ENCODE measurements around the gene SOX9. TPM values are rescaled to one million over a fixed set of nuclear protein-coding genes. Genes with fewer than 3 reads are reported as not detected.

Gene SOX9
- total RNA-seq (10 to 100 TPM; 10.5 to 23.5 (median 20.6) TPM), polyA plus RNA-seq (12.5 TPM)
- long read RNA-seq, donor 1, transcript SOX9-201 (3 exons, 3,935 nt), result major isoform, 11 of 20 reads
- long read RNA-seq, donor 1, partial matches to known transcripts, result 0 of 20 reads
- long read RNA-seq, donor 1, other reads (novel, unspliced or antisense), result 9 of 20 reads
- long read RNA-seq, donor 2, transcript SOX9-201 (3 exons, 3,935 nt), result major isoform, 5 of 8 reads
- long read RNA-seq, donor 2, partial matches to known transcripts, result 1 of 8 reads
- long read RNA-seq, donor 2, other reads (novel, unspliced or antisense), result 2 of 8 reads
- long read RNA-seq, donor 3, partial matches to known transcripts, result 20 of 20 reads
- long read RNA-seq, donor 3, other reads (novel, unspliced or antisense), result 0 of 20 reads
- long read RNA-seq, donor 4, partial matches to known transcripts, result 4 of 5 reads
- long read RNA-seq, donor 4, other reads (novel, unspliced or antisense), result 0 of 5 reads

GRCh38 chr17:72120642-72121163 is at the start of gene SOX9:
Gene SOX9, plus strand, starts transcription at chr17:72121020. Its CDS starts 372 bp downstream, at chr17:72121392.
- H3K27me3 ChIP-seq (ENCODE audit: control insufficient read depth, insufficient read depth), result no peaks in the 10 kb centered on the region

GRCh38 chr17:72071330-72071729 is 49.5 kb upstream of the SOX9 start:
- Histone ChIP-seq H3K4me1 (ENCODE audit: control insufficient read depth, insufficient read depth, low read length) (no peaks in the 10 kb centered on the region), H3K27me3 (ENCODE audit: control insufficient read depth, insufficient read depth) (no peaks in the 10 kb centered on the region), H3K27ac (ENCODE audit: low read length) (no peak overlapping the region), H3K4me3 (ENCODE audit: low read length) (no peak overlapping the region), H3K9me3 (ENCODE audit: control insufficient read depth, low read length) (no peaks in the 10 kb centered on the region)
- no peak for ATAC-seq
- intact Hi-C loops (cut with DNase I), result no loop called here
- no peak for DNase-seq
- WGBS, result 69% methylated on average over 4 of the region's 4 CpGs

More at GRCh38 chr17:72120642-72121163, at the start of gene SOX9:
- 1% methylated on average over 27 of the region's 27 CpGs for WGBS
- intact Hi-C loops (cut with DNase I), result loop anchor here in 3 of 4 donors (5.0 to 10.0 kb wide), 3 partner anchors 67 to 417 kb away; no protein-coding TSS in a partner anchor
- Histone ChIP-seq H3K27ac (ENCODE audit: low read length) (peak within 1 kb of the TSS; percentile 75), H3K4me3 (ENCODE audit: low read length) (peak within 1 kb of the TSS; percentile 59), H3K9me3 (ENCODE audit: control insufficient read depth, low read length) (no peaks in the 10 kb centered on the region), H3K4me1 (ENCODE audit: control insufficient read depth, insufficient read depth, low read length) (peaks cover 5% of the 10 kb centered on the region)
- ATAC-seq (peak; percentile 94 to 95), DNase-seq (peak; percentile 91 to 95 (median 94))

- no peak overlapping the region for H3K4me3 ChIP-seq (ENCODE audit: low read length)
- intact Hi-C loops (cut with DNase I), result no loop called here
- no peaks in the 10 kb centered on the region for H3K4me1 ChIP-seq (ENCODE audit: control insufficient read depth, insufficient read depth, low read length)
- WGBS, result 60% methylated on average over 7 of the region's 7 CpGs
- H3K27me3 ChIP-seq (ENCODE audit: control insufficient read depth, insufficient read depth), result no peaks in the 10 kb centered on the region
- no peak for DNase-seq
- no peak overlapping the region for H3K27ac ChIP-seq (ENCODE audit: low read length)
- ATAC-seq, result no peak
- no peaks in the 10 kb centered on the region for H3K9me3 ChIP-seq (ENCODE audit: control insufficient read depth, low read length)
These were observed 44.7 kb upstream of the SOX9 start for GRCh38 chr17:72075995-72076677.

- ATAC-seq (no peak), DNase-seq (no peak)
- no peak overlapping the region for H3K27ac ChIP-seq (ENCODE audit: low read length)
- intact Hi-C loops (cut with DNase I), result no loop called here
- WGBS, result 80% methylated on average over 3 of the region's 3 CpGs
- H3K4me3 ChIP-seq (ENCODE audit: low read length), result no peak overlapping the region
- H3K4me1 ChIP-seq (ENCODE audit: control insufficient read depth, insufficient read depth, low read length), result no peaks in the 10 kb centered on the region
- H3K9me3 ChIP-seq (ENCODE audit: control insufficient read depth, low read length), result no peaks in the 10 kb centered on the region
- H3K27me3 ChIP-seq (ENCODE audit: control insufficient read depth, insufficient read depth), result no peaks in the 10 kb centered on the region
These were observed 44.2 kb upstream of the SOX9 start for GRCh38 chr17:72076678-72077030.

GRCh38 chr17:72077326-72077960 is 43.4 kb upstream of the SOX9 start:
- ATAC-seq (no peak), DNase-seq (no peak)
- intact Hi-C loops (cut with DNase I), result no loop called here
- 66% methylated on average over 4 of the region's 4 CpGs for WGBS
- no peak overlapping the region for H3K27ac ChIP-seq (ENCODE audit: low read length)
- H3K9me3 ChIP-seq (ENCODE audit: control insufficient read depth, low read length), result no peaks in the 10 kb centered on the region
- H3K27me3 ChIP-seq (ENCODE audit: control insufficient read depth, insufficient read depth), result no peaks in the 10 kb centered on the region
- no peak overlapping the region for H3K4me3 ChIP-seq (ENCODE audit: low read length)
- no peaks in the 10 kb centered on the region for H3K4me1 ChIP-seq (ENCODE audit: control insufficient read depth, insufficient read depth, low read length)

GRCh38 chr17:72079700-72080099 is 41.1 kb upstream of the SOX9 start:
- Histone ChIP-seq H3K4me1 (ENCODE audit: control insufficient read depth, insufficient read depth, low read length) (no peaks in the 10 kb centered on the region), H3K4me3 (ENCODE audit: low read length) (no peak overlapping the region), H3K9me3 (ENCODE audit: control insufficient read depth, low read length) (no peaks in the 10 kb centered on the region), H3K27me3 (ENCODE audit: control insufficient read depth, insufficient read depth) (no peaks in the 10 kb centered on the region), H3K27ac (ENCODE audit: low read length) (no peak overlapping the region)
- peak in 1 of 2 donors; percentile 33 for ATAC-seq
- DNase-seq, result no peak
- 66% methylated on average over 3 of the region's 3 CpGs for WGBS
- intact Hi-C loops (cut with DNase I), result no loop called here

- DNase-seq (no peak), ATAC-seq (no peak)
- Histone ChIP-seq H3K9me3 (ENCODE audit: control insufficient read depth, low read length) (no peaks in the 10 kb centered on the region), H3K4me1 (ENCODE audit: control insufficient read depth, insufficient read depth, low read length) (no peaks in the 10 kb centered on the region), H3K27ac (ENCODE audit: low read length) (no peak overlapping the region), H3K27me3 (ENCODE audit: control insufficient read depth, insufficient read depth) (no peaks in the 10 kb centered on the region), H3K4me3 (ENCODE audit: low read length) (no peak overlapping the region)
- intact Hi-C loops (cut with DNase I), result no loop called here
- 77% methylated on average over 1 of the region's 1 CpG for WGBS
These were observed 32.9 kb upstream of the SOX9 start for GRCh38 chr17:72087876-72088275.

- Histone ChIP-seq H3K27ac (ENCODE audit: low read length) (no peak overlapping the region), H3K9me3 (ENCODE audit: control insufficient read depth, low read length) (no peaks in the 10 kb centered on the region), H3K27me3 (ENCODE audit: control insufficient read depth, insufficient read depth) (no peaks in the 10 kb centered on the region), H3K4me3 (ENCODE audit: low read length) (no peak overlapping the region), H3K4me1 (ENCODE audit: control insufficient read depth, insufficient read depth, low read length) (no peaks in the 10 kb centered on the region)
- DNase-seq (no peak), ATAC-seq (peak; percentile 13 to 42)
- intact Hi-C loops (cut with DNase I), result no loop called here
- 55% methylated on average over 7 of the region's 7 CpGs for WGBS
These were observed 31.3 kb upstream of the SOX9 start for GRCh38 chr17:72089453-72089987.

GRCh38 chr17:72090108-72090507 is 30.7 kb upstream of the SOX9 start:
- Histone ChIP-seq H3K4me3 (ENCODE audit: low read length) (no peak overlapping the region), H3K27me3 (ENCODE audit: control insufficient read depth, insufficient read depth) (no peaks in the 10 kb centered on the region), H3K4me1 (ENCODE audit: control insufficient read depth, insufficient read depth, low read length) (no peaks in the 10 kb centered on the region), H3K27ac (ENCODE audit: low read length) (no peak overlapping the region), H3K9me3 (ENCODE audit: control insufficient read depth, low read length) (no peaks in the 10 kb centered on the region)
- ATAC-seq (peak; percentile 73 to 86), DNase-seq (peak; percentile 41 to 76 (median 51))
- intact Hi-C loops (cut with DNase I), result no loop called here
- 25% methylated on average over 1 of the region's 1 CpG for WGBS

- Histone ChIP-seq H3K9me3 (ENCODE audit: control insufficient read depth, low read length) (no peaks in the 10 kb centered on the region), H3K4me3 (ENCODE audit: low read length) (no peak overlapping the region), H3K4me1 (ENCODE audit: control insufficient read depth, insufficient read depth, low read length) (no peaks in the 10 kb centered on the region), H3K27ac (ENCODE audit: low read length) (no peak overlapping the region), H3K27me3 (ENCODE audit: control insufficient read depth, insufficient read depth) (no peaks in the 10 kb centered on the region)
- WGBS, result 82% methylated on average over 1 of the region's 1 CpG
- no peak for DNase-seq
- ATAC-seq, result no peak
- intact Hi-C loops (cut with DNase I), result no loop called here
These were observed 28.0 kb upstream of the SOX9 start for GRCh38 chr17:72092710-72093322.
